ENCODE data around the gene ZNF668.

The ZNF668 gene

DNA sequence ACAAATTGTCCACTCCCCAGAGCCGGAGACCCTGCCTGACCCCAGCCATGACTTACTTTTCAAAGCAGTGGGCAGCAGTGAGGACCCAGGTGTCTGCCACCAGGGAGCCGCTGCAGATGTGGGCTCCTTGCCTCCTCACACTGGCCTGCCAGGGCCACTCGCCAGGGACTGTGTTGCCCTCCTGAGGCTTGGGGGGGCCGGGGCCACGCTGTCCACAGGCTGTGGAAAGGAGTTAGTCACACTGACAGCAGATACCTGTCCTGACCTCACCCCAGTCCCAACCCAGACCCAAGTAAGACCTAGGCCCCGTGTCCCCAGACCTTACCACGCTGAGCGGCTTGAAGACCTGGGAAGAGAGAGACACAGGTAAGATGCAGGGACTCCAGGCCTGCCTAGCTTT lies 13.4 kb upstream of the ZNF668 start:
- no peaks in the 10 kb centered on the region for H3K27me3 ChIP-seq (ENCODE audit: insufficient read depth, insufficient read length)
- H3K9me3 ChIP-seq (ENCODE audit: insufficient read depth, low read length), result no peaks in the 10 kb centered on the region
- TF ChIP-seq SUZ12 (IDR thresholded peaks at IDR 0.05; ENCODE audit: extremely low read depth, insufficient read depth, insufficient read length) (no peak), ZNF274 (IDR thresholded peaks at IDR 0.05; ENCODE audit: low read depth, low read length) (no peak), YY1 (IDR thresholded peaks at IDR 0.05; ENCODE audit: insufficient read depth, insufficient read length) (no peak)
- H3K4me3 ChIP-seq (ENCODE audit: insufficient read length, low read depth), result no peak overlapping the region
- DNase-seq (ENCODE audit: low read depth, low spot score), result no peak
- no peak overlapping the region for H3K9ac ChIP-seq (ENCODE audit: insufficient read length, low read depth)
- peaks cover 78% of the 10 kb centered on the region for H3K36me3 ChIP-seq (ENCODE audit: insufficient read depth, insufficient read length, low read length)
- H3K4me1 ChIP-seq (ENCODE audit: insufficient read depth, insufficient read length), result peaks cover 4% of the 10 kb centered on the region

DNA sequence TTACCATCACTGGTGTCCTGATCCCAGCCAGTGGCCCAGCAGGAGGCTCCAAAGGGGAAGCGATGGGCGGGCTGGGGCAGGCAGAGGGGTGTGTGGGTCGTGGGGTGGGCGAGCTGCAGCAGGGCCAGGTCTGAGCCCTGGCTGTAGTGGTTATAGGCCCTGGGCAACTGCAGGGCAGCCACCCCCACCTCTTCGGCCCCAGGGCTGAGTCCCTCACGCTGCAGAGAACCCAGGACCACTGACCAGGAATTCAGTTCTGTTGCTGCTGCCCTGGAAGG lies 12.5 kb upstream of the ZNF668 start:
- TF ChIP-seq SUZ12 (IDR thresholded peaks at IDR 0.05; ENCODE audit: extremely low read depth, insufficient read depth, insufficient read length) (no peak), ZNF274 (IDR thresholded peaks at IDR 0.05; ENCODE audit: low read depth, low read length) (no peak), YY1 (IDR thresholded peaks at IDR 0.05; ENCODE audit: insufficient read depth, insufficient read length) (no peak)

DNA sequence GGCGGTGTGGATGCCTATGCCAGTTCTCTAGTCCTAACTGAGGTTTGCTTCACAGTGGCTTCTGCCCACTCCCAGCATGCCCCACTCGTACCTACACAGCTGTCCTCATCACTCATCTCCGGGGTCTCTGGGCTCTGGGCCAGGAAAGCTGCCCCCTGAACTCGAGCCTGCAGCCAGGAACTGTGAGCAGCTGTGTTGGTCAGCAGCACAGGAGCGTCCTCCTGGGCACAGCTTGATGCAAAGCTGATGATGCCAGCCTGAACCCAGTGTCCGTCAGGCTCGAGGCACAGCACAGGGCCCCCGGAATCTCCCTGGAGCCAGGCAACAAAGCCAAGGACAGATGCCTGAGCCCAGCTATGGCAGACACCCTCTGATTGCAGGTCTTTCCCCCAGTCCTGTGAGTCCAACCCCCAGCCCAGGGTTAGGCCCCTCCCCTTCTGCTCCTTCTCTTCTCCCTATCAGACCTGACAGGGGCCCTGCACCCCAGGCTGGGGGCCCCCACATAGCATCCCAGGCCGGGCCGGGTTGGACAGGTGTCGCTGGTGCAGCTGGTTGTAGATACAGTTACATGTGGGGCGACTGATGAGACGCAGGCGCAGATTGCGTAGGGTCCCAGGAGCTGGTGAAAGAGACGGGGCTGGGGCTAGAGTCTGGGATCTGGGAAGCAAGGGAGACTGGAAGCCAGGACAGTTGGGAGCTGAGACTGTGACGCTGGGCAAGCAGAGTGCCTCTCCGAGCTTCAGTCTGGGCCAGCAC lies 12.0 kb upstream of the ZNF668 start:
- H3K4me3 ChIP-seq (ENCODE audit: insufficient read length, low read depth), result no peak overlapping the region
- no peaks in the 10 kb centered on the region for H3K9me3 ChIP-seq (ENCODE audit: insufficient read depth, low read length)
- peaks cover 85% of the 10 kb centered on the region for H3K36me3 ChIP-seq (ENCODE audit: insufficient read depth, insufficient read length, low read length)
- peaks cover 4% of the 10 kb centered on the region for H3K4me1 ChIP-seq (ENCODE audit: insufficient read depth, insufficient read length)
- no peak for DNase-seq (ENCODE audit: low read depth, low spot score)
- H3K27me3 ChIP-seq (ENCODE audit: insufficient read depth, insufficient read length), result no peaks in the 10 kb centered on the region
- no peak overlapping the region for H3K9ac ChIP-seq (ENCODE audit: insufficient read length, low read depth)
- TF ChIP-seq ZNF274 (IDR thresholded peaks at IDR 0.05; ENCODE audit: low read depth, low read length), result no peak
- no peak for TF ChIP-seq YY1 (IDR thresholded peaks at IDR 0.05; ENCODE audit: insufficient read depth, insufficient read length)
- no peak for TF ChIP-seq SUZ12 (IDR thresholded peaks at IDR 0.05; ENCODE audit: extremely low read depth, insufficient read depth, insufficient read length)

More for the DNA sequence above, 12.5 kb upstream of the ZNF668 start:
- no peaks in the 10 kb centered on the region for H3K27me3 ChIP-seq (ENCODE audit: insufficient read depth, insufficient read length)
- no peak for DNase-seq (ENCODE audit: low read depth, low spot score)
- no peak overlapping the region for H3K4me3 ChIP-seq (ENCODE audit: insufficient read length, low read depth)
- H3K9me3 ChIP-seq (ENCODE audit: insufficient read depth, low read length), result no peaks in the 10 kb centered on the region
- peaks cover 4% of the 10 kb centered on the region for H3K4me1 ChIP-seq (ENCODE audit: insufficient read depth, insufficient read length)
- H3K36me3 ChIP-seq (ENCODE audit: insufficient read depth, insufficient read length, low read length), result peaks cover 84% of the 10 kb centered on the region
- no peak overlapping the region for H3K9ac ChIP-seq (ENCODE audit: insufficient read length, low read depth)

DNA sequence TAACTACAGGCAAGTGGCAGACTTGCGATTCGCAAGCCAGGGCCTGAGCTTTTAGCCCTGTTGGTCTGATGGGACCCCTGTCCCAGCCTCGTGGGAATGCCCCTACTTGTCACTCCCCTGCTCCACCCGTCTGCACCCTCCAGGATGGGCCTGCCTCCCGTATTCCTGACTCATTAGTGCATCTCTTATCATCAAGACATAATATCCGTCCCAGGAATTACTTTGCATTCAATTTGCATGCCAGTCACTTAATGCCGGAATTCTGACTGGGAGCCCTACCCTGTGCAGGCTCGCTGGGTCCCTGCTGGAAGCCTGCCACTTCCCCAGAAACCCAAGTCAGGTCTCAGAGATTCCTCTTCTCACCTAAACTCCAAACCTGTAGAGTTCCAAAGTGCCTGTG lies 11.4 kb upstream of the ZNF668 start:
- TF ChIP-seq SUZ12 (IDR thresholded peaks at IDR 0.05; ENCODE audit: extremely low read depth, insufficient read depth, insufficient read length) (no peak), ZNF274 (IDR thresholded peaks at IDR 0.05; ENCODE audit: low read depth, low read length) (no peak)
- Histone ChIP-seq H3K9ac (ENCODE audit: insufficient read length, low read depth) (no peak overlapping the region), H3K4me1 (ENCODE audit: insufficient read depth, insufficient read length) (peaks cover 6% of the 10 kb centered on the region), H3K4me3 (ENCODE audit: insufficient read length, low read depth) (no peak overlapping the region), H3K27me3 (ENCODE audit: insufficient read depth, insufficient read length) (no peaks in the 10 kb centered on the region), H3K36me3 (ENCODE audit: insufficient read depth, insufficient read length, low read length) (peaks cover 85% of the 10 kb centered on the region), H3K9me3 (ENCODE audit: insufficient read depth, low read length) (no peaks in the 10 kb centered on the region)
- DNase-seq (ENCODE audit: low read depth, low spot score), result no peak

DNA sequence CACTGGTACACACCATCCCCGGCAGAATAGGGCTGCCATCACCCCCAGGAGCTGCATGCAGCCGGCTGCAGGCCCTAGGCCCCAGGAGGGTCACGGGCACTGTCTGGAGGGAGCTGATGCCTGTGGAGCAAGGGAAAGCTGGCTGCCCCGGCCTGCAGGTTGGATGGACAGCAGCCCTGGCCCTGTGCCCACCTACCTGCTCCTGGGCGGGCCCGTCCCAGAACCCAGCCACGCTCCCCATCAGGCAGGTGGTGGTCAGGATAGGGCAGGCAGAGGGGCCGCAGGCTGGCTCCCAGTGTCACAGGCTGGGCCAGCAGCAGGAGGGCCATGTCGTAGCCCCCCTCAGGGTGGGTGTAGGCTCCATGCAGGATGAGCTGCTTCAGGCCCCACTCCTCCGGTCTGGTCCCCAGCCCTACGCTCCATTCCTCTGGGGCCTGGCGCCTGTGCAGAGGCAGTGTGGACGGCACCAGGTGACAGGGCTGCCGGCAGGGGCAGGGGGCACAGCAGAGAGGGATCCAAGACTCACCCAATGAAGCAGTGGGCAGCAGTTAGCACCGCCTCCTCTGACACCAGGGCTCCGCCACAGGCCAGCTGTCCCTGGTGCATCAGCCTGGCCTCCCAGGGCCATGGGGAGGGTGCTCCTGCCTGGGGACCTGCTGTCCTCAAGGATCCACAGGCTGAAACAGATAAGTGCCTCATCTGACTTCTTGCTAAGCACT lies 10.7 kb upstream of the ZNF668 start:
- Histone ChIP-seq H3K27me3 (ENCODE audit: insufficient read depth, insufficient read length) (no peaks in the 10 kb centered on the region), H3K9me3 (ENCODE audit: insufficient read depth, low read length) (no peaks in the 10 kb centered on the region), H3K9ac (ENCODE audit: insufficient read length, low read depth) (no peak overlapping the region), H3K4me3 (ENCODE audit: insufficient read length, low read depth) (no peak overlapping the region), H3K36me3 (ENCODE audit: insufficient read depth, insufficient read length, low read length) (peaks cover 89% of the 10 kb centered on the region), H3K4me1 (ENCODE audit: insufficient read depth, insufficient read length) (peaks cover 11% of the 10 kb centered on the region)
- TF ChIP-seq YY1 (IDR thresholded peaks at IDR 0.05; ENCODE audit: insufficient read depth, insufficient read length) (no peak), ZNF274 (IDR thresholded peaks at IDR 0.05; ENCODE audit: low read depth, low read length) (no peak), SUZ12 (IDR thresholded peaks at IDR 0.05; ENCODE audit: extremely low read depth, insufficient read depth, insufficient read length) (no peak)
- DNase-seq (ENCODE audit: low read depth, low spot score), result no peak

DNA sequence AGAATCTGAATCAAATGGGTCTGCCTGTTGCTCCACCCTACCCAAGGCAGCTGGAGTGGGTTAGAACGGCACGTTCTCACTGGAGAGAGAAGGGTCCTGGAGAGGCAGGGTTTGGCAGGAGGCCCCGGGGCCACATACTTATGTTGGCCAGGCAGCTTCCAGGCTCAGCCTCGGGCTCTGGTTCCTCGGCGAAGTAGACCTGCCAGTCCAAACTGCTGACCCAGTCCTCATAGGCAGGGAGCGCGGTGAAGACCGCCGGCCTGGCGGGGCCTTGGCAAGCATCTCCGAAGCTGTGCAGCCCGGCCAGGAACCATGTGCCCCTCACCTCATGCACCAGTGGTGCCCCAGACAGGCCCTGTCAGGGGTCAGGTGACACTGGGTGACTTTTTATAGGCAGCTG lies 9.9 kb upstream of the ZNF668 start:
- no peaks in the 10 kb centered on the region for H3K27me3 ChIP-seq (ENCODE audit: insufficient read depth, insufficient read length)
- no peaks in the 10 kb centered on the region for H3K9me3 ChIP-seq (ENCODE audit: insufficient read depth, low read length)
- no peak for DNase-seq (ENCODE audit: low read depth, low spot score)
- H3K4me1 ChIP-seq (ENCODE audit: insufficient read depth, insufficient read length), result peaks cover 11% of the 10 kb centered on the region
- no peak overlapping the region for H3K4me3 ChIP-seq (ENCODE audit: insufficient read length, low read depth)
- TF ChIP-seq ZNF274 (IDR thresholded peaks at IDR 0.05; ENCODE audit: low read depth, low read length) (no peak), SUZ12 (IDR thresholded peaks at IDR 0.05; ENCODE audit: extremely low read depth, insufficient read depth, insufficient read length) (no peak), YY1 (IDR thresholded peaks at IDR 0.05; ENCODE audit: insufficient read depth, insufficient read length) (no peak)
- peaks cover 92% of the 10 kb centered on the region for H3K36me3 ChIP-seq (ENCODE audit: insufficient read depth, insufficient read length, low read length)
- no peak overlapping the region for H3K9ac ChIP-seq (ENCODE audit: insufficient read length, low read depth)

DNA sequence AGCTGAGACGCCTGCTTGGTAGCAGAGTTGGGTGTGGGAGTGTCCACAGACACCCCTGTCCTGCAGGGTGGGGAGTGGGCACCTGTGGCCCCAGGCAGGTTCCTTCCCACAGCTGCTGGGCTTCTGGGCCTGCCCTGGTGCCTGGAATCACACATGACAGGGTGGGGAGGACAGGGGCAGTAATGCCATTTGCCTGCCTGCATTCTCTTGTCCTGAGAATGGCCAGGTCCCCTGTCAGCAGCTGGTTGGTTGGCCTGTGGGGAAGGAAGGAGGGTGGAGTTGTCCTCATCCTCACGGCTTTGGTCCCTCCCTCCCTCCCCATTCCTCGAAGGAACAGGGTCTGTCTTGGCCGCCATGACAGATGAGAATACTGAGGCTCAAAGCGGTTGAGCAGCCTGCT lies 9.5 kb upstream of the ZNF668 start:
- Histone ChIP-seq H3K4me3 (ENCODE audit: insufficient read length, low read depth) (no peak overlapping the region), H3K4me1 (ENCODE audit: insufficient read depth, insufficient read length) (peaks cover 11% of the 10 kb centered on the region), H3K9ac (ENCODE audit: insufficient read length, low read depth) (no peak overlapping the region), H3K36me3 (ENCODE audit: insufficient read depth, insufficient read length, low read length) (peaks cover 92% of the 10 kb centered on the region), H3K27me3 (ENCODE audit: insufficient read depth, insufficient read length) (no peaks in the 10 kb centered on the region), H3K9me3 (ENCODE audit: insufficient read depth, low read length) (no peaks in the 10 kb centered on the region)
- no peak for DNase-seq (ENCODE audit: low read depth, low spot score)
- no peak for TF ChIP-seq YY1 (IDR thresholded peaks at IDR 0.05; ENCODE audit: insufficient read depth, insufficient read length)
- TF ChIP-seq SUZ12 (IDR thresholded peaks at IDR 0.05; ENCODE audit: extremely low read depth, insufficient read depth, insufficient read length), result no peak
- no peak for TF ChIP-seq ZNF274 (IDR thresholded peaks at IDR 0.05; ENCODE audit: low read depth, low read length)
